Natural killer cell (primary cell): ENCODE data around the gene PER2. TPM values are rescaled to one million over a fixed set of nuclear protein-coding genes. Genes with fewer than 3 reads are reported as not detected.
A peak's percentile ranks its signal among the peaks of the same experiment; 100 is the strongest.

ENCODE experiments used
- ATAC-seq, 3 donors: fragments of 150-1000 bp in 2 of 3; fragments of 200-7000 bp in 1 of 3; cut with Tn5 transposase; 1 replicate in 1 of 3; 2 replicates in 2 of 3; pipeline ENCODE4 v1.10.0; 2021; ENCODE audit warnings: mild to moderate bottlenecking in 2 of 3, moderate library complexity in 2 of 3
- DNase-seq, 2 donors: peaks; one replicate each; pipeline versions ENCODE4 v3.0.0 to v3.0.0-alpha.2; 2013 to 2021; ENCODE audit warnings: mixed read lengths in 1 of 2
- H3K27ac ChIP-seq: one replicate; pipeline ENCODE4 v1.5.1; 2013; ENCODE audit warnings: mild to moderate bottlenecking, low read length
- H3K27me3 ChIP-seq: one replicate; pipeline ENCODE4 v1.6.1; 2013; ENCODE audit warnings: low read length; ENCODE audit not compliant: control insufficient read depth, insufficient read depth
- H3K36me3 ChIP-seq: one replicate; pipeline ENCODE4 v1.6.1; 2013; ENCODE audit warnings: low read length; ENCODE audit not compliant: control insufficient read depth, insufficient read depth
- H3K4me1 ChIP-seq: one replicate; pipeline ENCODE4 v1.6.1; 2013; ENCODE audit warnings: low read length; ENCODE audit not compliant: control insufficient read depth, insufficient read depth
- H3K4me3 ChIP-seq: one replicate; pipeline ENCODE4 v1.5.1; 2013; ENCODE audit warnings: low read length
- H3K9me3 ChIP-seq: one replicate; pipeline ENCODE4 v1.6.1; 2013; ENCODE audit warnings: low read length; ENCODE audit not compliant: control insufficient read depth, insufficient read depth
- H3K27ac Mint-ChIP-seq, 2 donors: one replicate each; pipeline ENCODE4 v1.8.0; 2022; ENCODE audit warnings: mild to moderate bottlenecking in 2 of 2, mixed read lengths in 2 of 2, moderate library complexity in 1 of 2
- H3K27me3 Mint-ChIP-seq, 2 donors: one replicate each; pipeline ENCODE4 v1.8.0; 2022; ENCODE audit warnings: low read depth in 2 of 2, mixed read lengths in 2 of 2
- H3K36me3 Mint-ChIP-seq: one replicate; pipeline ENCODE4 v1.8.0; 2022; ENCODE audit warnings: mixed read lengths
- H3K4me1 Mint-ChIP-seq, 2 donors: one replicate each; pipeline ENCODE4 v1.8.0; 2022; ENCODE audit warnings: mixed read lengths in 2 of 2
- H3K4me3 Mint-ChIP-seq: one replicate; pipeline ENCODE4 v1.8.0; 2022; ENCODE audit warnings: mild to moderate bottlenecking, moderate library complexity, mixed read lengths
- H3K9me3 Mint-ChIP-seq, 2 donors: one replicate each; pipeline ENCODE4 v1.8.0; 2022; ENCODE audit warnings: mixed read lengths in 2 of 2
- WGBS: methylation state at CpG from one replicate; pipeline ENCODE4 v1.1.7; 2013; ENCODE audit warnings: missing lambda C conversion rate; ENCODE audit not compliant: insufficient coverage; 5-methylcytosine and 5-hydroxymethylcytosine counted together
- intact Hi-C: fragments of 100-400 bp; cut with micrococcal nuclease; formaldehyde crosslinking; loops from one replicate; pipeline ENCODE4 v1.14.2; 2022
- total RNA-seq, 4 donors: library from RNA; stranded (reverse); fragments of 120-200 nt in 1 of 4; gene quantifications; one replicate each; pipeline versions ENCODE4 v1.2.3 to v1.2.4, GENCODE V29; 2013 to 2022
- TF ChIP-seq, protein P1 (sequence below): fragments of 200-600 bp; IDR thresholded peaks from one replicate; pipeline ENCODE4 v1.8.0; 2022; ENCODE audit warnings: antibody characterized with exemption

The PER2 gene
- total RNA-seq, 3 donors from 2014 or later (not counting 1 experiment from before 2014, with no cell fraction given) = 26.3 to 32.9 (median 32.6) TPM

DNA sequence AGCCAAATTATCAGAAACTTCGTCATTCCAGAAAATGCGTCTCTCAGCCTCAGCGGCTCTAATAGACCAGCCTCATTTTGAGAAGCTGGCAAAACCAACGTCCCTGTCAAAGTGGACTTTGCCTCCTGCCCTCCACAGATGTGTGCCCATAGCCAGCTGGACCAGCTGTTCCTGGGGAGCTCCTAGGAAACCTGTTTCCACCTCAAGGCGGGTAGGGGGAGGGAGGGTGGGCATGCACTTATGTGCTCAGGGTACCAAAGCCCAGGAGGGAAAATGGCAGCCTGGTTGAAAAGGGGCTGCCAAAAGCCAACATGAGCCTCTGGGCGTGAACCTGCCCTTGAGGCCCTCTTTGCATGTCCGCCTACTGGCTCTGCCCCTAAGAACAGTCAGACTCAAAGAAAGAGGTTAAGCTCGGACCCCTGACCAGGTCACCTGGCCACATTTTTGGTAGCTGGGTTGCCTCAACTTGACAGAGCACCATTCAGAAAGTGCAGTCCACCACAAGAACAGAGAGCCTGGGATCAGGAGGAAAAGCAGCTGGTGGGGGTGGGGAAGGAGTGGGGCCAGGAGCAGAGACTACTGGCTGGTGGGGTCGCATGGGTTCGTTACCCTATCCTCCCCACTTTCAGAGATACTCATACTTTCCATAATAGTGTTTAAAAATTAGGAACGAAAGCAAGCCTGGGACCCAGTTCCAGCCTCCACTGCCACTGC is 3.5 kb downstream of the PER2 start:
- Histone ChIP-seq H3K36me3 (no peaks in the 10 kb centered on the region), H3K4me1 (peaks cover 26% of the 10 kb centered on the region), H3K27ac (no peak overlapping the region), H3K27me3 (no peaks in the 10 kb centered on the region), H3K9me3 (no peaks in the 10 kb centered on the region), H3K4me3 (no peak overlapping the region)
- TF ChIP-seq, protein P1, sequence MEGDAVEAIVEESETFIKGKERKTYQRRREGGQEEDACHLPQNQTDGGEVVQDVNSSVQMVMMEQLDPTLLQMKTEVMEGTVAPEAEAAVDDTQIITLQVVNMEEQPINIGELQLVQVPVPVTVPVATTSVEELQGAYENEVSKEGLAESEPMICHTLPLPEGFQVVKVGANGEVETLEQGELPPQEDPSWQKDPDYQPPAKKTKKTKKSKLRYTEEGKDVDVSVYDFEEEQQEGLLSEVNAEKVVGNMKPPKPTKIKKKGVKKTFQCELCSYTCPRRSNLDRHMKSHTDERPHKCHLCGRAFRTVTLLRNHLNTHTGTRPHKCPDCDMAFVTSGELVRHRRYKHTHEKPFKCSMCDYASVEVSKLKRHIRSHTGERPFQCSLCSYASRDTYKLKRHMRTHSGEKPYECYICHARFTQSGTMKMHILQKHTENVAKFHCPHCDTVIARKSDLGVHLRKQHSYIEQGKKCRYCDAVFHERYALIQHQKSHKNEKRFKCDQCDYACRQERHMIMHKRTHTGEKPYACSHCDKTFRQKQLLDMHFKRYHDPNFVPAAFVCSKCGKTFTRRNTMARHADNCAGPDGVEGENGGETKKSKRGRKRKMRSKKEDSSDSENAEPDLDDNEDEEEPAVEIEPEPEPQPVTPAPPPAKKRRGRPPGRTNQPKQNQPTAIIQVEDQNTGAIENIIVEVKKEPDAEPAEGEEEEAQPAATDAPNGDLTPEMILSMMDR = no peak
- H3K27ac Mint-ChIP-seq = no peak overlapping the region
- no peaks in the 10 kb centered on the region for H3K36me3 Mint-ChIP-seq
- H3K9me3 Mint-ChIP-seq = no peaks in the 10 kb centered on the region
- ATAC-seq (no peak), DNase-seq (no peak)
- H3K4me1 Mint-ChIP-seq = peaks cover 47 to 59% of the 10 kb centered on the region in 2 donors
- H3K4me3 Mint-ChIP-seq = no peak overlapping the region
- intact Hi-C loops = loop anchor here (5.0 to 10.0 kb wide), 2 partner anchors 43 to 320 kb away; partner anchors contain the start of genes HES6 and UBE2F
- WGBS = 95% methylated on average over 11 of the region's 11 CpGs
- no peaks in the 10 kb centered on the region for H3K27me3 Mint-ChIP-seq

DNA sequence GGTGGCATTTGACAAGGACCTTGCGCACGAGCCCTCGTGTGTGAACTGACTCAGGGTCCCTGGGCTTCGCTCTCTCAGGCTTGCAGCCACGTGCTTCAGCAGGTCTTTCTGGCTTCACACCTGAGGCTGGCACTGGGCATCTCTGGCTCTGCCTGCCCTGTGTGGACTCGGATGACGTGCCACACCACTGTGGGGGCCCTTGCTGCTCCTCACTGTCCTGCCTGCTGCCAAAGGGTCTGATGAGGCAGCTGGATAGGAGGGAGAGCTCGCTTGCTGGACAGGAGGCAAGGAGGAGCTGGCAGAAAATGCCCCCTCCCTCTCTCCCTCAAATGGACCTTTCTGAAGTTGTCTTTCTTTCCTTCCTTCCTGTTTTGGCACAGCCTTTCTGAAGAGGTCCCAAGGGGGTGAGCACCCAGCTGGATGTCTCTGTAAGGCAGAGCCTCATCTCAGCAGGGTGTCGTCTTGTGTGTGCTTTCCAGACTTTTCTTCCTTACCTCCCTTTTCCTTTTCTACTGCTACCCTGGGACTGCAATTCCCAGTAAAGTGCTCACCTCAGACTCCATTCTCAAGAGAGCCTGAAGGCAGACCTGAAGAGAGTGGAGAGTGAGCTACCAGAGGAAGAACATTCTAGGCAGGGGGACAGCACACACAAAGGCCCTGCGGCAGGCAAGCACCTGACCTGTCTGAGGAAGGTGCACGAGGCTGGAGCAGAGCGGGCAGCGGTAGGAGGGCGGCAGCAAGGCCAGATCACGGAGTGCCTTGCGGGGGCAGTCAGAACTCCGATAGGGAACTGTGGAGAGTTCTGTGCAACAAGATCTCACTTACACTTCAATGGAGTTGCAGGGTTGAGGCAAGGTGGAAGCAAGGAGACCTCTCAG is 5.3 kb downstream of the PER2 start:
- peaks cover 37 to 50% of the 10 kb centered on the region in 2 donors for H3K4me1 Mint-ChIP-seq
- no peaks in the 10 kb centered on the region for H3K36me3 Mint-ChIP-seq
- DNase-seq (no peak), ATAC-seq (no peak)
- no peaks in the 10 kb centered on the region for H3K36me3 ChIP-seq
- no peak overlapping the region for H3K27ac Mint-ChIP-seq
- intact Hi-C loops = loop anchor here (10.0 kb wide), 1 partner anchor 318 kb away; the partner anchor contains the start of gene UBE2F
- peaks cover 14% of the 10 kb centered on the region for H3K4me1 ChIP-seq
- no peaks in the 10 kb centered on the region for H3K27me3 Mint-ChIP-seq
- no peaks in the 10 kb centered on the region for H3K9me3 ChIP-seq
- H3K27me3 ChIP-seq = no peaks in the 10 kb centered on the region
- no peaks in the 10 kb centered on the region for H3K9me3 Mint-ChIP-seq
- TF ChIP-seq, protein P1 = no peak
- H3K4me3 Mint-ChIP-seq = no peak overlapping the region
- H3K4me3 ChIP-seq = no peak overlapping the region
- 92% methylated on average over 16 of the region's 17 CpGs for WGBS
- no peak overlapping the region for H3K27ac ChIP-seq

DNA sequence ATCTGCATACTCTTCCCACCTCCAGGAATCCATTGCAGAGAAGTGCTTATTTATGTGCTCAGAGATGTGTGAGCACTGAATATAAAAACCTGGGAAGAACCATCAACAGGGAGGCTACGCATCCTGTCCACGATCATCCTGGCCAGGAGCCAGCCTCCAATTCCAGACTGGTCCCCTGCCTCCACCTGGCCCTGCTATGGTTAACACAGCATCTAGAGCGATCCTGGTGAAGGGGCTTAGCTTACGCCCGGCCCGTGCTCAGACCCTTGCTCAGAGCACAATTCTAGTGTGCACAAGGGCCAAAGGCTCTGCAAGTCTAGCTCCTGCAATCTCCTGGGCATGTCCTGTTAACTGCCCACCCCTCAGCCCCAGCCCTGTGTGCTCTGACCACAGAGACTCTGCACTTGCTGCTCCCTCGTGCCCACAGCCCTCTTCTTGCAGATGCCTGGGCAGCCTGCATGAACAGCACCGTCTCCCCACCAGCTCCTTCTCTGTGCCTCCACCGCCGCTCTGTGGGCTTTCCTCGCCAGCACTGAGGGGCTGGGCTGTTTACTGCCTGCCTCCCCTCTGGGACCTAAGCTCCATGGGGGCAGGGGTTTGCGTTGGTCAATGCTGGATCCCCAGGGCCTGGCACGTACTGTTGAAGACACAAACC is 6.5 kb downstream of the PER2 start:
- intact Hi-C loops = loop anchor here (10.0 kb wide), 1 partner anchor 317 kb away; the partner anchor contains the start of gene UBE2F
- peaks cover 3% of the 10 kb centered on the region for H3K4me1 ChIP-seq
- peaks cover 3% of the 10 kb centered on the region for H3K36me3 ChIP-seq
- Mint-ChIP-seq H3K4me1 (peaks cover 31 to 42% of the 10 kb centered on the region in 2 donors), H3K36me3 (no peaks in the 10 kb centered on the region), H3K27ac (peak overlapping the region in 1 of 2 donors; percentile 16), H3K9me3 (no peaks in the 10 kb centered on the region), H3K27me3 (no peaks in the 10 kb centered on the region), H3K4me3 (no peak overlapping the region)
- H3K27me3 ChIP-seq = no peaks in the 10 kb centered on the region
- H3K4me3 ChIP-seq = no peak overlapping the region
- H3K9me3 ChIP-seq = no peaks in the 10 kb centered on the region
- no peak overlapping the region for H3K27ac ChIP-seq
- TF ChIP-seq, protein P1 = no peak
- no peak for DNase-seq
- peak in 1 of 3 donors; percentile 26 for ATAC-seq
- WGBS = 86% methylated on average over 12 of the region's 13 CpGs
